Measurements from ENCODE around the gene DUOXA2.
"Not testable (repeated sequence)": the region's sequence is repeated elsewhere in the genome, so short reads cannot be mapped to it uniquely, and the experiment has no call there.

The DUOXA2 gene

DNA sequence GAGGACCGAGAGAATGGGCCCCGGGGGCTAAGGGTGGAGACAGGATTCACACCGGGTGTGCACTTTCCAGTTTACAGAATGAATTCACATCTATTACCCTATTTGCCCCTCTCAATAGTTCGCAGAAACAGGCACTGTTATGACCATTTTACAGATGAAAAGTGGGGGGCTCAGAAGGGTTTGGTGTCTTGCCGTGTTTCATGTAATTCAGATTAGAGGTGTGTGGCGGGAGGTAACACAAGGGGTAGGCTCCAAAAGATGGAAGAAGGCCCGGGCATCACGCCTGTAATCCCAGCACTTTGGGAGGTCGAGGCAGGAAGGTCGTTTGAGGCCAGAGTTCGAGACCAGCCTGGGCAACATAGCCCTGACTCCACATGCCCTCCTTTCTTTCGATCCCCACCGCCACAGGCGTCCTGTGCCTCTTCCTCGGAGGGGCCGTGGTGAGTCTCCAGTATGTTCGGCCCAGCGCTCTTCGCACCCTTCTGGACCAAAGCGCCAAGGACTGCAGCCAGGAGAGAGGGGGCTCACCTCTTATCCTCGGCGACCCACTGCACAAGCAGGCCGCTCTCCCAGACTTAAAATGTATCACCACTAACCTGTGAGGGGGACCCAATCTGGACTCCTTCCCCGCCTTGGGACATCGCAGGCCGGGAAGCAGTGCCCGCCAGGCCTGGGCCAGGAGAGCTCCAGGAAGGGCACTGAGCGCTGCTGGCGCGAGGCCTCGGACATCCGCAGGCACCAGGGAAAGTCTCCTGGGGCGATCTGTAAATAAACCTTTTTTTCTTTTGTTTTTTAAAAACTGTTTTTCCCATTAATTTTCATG is 3.4 kb downstream of the DUOXA2 start:
- no peak for DNase-seq (ENCODE audit: low spot score)

DNA sequence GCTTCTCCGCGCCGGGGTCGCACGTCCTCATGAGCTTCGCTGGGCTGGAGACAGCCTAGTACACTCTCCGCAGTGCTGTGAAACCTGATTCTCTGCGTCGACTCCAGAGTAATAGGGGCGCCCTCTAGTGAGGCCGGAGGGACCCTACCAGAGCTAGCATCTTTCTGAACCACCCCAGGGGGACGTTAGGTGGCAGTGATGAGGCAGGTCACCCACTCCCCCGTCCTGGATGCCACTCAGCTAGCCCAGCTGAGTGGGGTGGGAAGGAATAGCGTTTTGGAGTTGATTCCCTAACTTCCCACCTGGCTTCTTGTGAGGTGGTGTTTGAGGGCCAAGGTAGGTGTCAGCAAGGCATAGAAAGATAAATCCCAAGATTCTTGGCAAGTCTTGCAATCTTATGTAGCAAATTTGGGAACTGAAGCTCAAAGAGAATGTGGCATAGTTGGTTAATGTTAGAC is 4.0 kb downstream of the DUOXA2 start:
- peak; percentile 96 for DNase-seq (ENCODE audit: low spot score)

GRCh38 chr15:45118996-45119395 is 4.9 kb downstream of the DUOXA2 start:
- DNase-seq (ENCODE audit: low spot score), result no peak

DNA sequence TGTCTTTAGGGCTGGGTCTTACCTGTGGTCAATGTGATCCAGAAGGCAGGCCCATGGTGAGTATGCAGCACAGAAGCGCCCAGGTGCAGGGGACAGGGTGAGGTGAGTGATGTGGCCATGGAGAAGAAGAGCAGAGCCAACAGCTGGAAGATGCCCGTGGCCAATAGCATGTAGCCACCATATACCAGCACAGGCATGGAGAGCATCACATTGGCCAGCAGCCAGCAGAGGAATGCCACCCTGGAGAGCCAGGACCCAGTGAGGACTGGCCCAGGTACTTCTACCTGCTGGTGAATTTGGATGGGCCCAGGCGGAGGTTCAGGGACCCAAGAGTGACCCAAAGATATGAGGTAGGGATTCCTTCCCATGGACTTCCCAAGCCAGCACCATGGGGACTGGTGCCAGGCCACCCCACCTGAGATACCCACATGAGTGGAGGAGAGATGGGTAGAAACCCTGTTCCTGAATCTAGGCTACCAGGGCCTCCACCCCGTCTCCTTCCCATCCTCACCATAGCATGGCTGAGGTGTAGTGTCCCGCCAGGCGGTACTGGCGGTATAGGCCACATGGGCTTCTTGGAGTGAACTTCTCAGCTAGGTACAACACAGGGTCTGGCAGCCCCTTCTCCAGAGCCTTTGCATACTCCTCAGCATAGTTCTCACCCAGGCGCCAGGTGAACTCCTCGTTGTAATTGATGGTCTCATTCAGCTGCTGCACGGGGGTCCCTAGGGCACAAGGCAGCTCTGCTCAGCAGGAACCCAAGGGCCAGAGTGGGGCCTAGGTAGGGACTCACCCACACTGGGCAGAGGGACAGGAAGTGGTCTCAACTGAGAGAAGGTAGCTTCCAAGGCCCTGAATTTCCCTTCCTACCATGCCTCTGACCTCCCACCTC is 6.2 kb downstream of the DUOXA2 start:
- DNase-seq (ENCODE audit: low spot score), result no peak

- DNase-seq (ENCODE audit: low spot score), result no peak
These were observed 6.9 kb downstream of the DUOXA2 start for GRCh38 chr15:45121020-45121419.

DNA sequence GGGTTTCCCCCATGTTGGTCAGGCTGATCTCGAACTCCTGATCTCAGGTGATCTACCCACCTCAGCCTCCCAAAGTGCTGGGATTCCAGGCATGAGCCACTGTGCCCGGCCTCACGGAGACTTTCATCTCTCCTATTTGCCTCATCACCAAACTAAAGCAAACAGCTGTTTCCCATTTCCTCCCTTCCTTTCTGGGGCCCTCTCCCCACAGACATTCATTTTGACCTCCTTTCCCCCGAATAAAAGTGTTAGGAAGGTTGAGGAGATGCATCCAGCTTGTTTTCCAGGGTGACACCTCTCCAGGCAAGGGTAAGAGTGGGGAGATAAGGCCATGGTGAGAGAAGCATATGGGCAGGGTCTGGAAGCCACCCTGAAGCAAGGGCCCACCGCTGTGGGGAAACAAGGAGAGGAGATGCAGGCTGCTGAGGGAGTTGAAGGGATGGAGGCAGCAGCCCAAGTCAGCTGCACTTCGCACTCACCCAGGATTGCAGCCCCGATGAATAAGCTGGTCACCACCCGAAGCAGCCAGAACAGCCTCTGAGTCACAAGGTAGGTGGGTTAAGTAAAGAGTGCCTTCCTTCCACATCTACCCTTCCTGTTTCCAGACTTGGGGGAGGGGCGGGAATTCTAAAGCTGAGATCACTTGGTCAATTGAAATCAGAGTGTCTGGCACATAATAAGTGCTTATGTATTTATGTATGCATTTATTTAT is 7.7 kb downstream of the DUOXA2 start:
- DNase-seq (ENCODE audit: low spot score), result no peak

DNA sequence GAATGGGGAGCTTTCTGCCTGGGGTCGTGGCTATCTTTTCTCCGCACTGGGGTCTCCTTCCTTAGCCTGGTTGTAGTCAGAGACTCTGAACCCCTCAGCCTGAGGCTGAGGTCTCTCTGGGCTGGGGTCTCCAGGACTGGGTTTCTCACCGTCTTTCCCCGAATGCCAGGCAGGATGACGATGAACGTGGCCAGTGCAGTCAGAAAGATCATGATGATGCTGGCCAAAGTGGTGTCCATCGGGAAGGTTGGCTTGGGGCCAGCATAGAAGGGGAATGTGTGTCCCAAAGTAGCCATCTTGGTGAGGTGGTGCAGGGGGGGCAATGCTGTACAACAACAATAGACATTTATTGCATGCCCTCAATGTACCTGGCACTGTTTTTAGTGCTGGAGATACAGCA is 8.6 kb downstream of the DUOXA2 start:
- no peak for DNase-seq (ENCODE audit: low spot score)

DNA sequence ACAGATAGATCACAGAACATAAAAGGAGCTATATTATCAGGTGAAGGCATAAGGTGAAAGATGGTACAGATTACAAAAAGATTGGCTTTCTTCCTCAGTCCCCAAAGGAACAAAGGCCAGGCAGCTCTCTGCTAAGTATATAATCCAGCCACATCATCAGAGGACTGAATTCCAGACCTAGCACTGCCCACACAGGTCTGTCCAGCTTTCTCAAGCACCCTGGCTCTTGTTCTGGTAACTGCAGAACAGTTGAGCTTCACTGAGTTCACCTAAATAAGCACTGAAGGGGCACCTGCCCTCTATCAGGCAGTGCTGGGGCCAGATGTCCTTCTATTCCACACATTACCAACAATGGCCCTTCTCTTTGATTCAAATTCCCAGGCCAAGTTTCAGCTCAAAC is 9.3 kb downstream of the DUOXA2 start:
- no peak for DNase-seq (ENCODE audit: low spot score)

DNA sequence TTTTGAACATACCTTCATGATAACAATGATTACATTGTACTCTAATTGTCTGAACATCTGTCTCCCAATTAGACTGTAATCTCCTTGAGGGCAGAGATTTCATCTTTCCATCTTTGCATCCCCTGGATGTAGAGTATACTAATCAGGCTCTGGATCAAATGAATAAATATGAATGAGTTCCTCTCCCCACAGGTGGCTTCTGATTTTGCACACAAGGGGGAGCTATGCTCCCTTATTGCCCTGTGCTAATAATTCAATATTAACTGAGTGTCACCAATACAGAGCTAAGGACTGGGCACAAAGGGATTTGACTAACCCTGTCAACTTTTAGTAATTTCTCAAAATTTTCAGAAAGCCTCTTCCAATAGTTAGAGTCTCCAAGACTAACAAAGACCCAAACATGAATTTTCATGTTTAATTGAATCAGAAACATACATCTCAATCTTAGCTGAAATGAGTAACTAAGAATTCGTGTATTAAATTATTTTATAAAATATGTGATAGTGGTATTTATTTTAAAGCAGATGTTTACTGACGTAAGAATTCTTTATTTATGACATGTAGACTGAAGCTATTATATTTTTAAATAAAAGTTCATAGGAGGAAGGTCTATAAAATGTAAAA is 12.5 kb downstream of the DUOXA2 start:
- DNase-seq (ENCODE audit: low spot score), result no peak

GRCh38 chr15:45128971-45129639 is 15.0 kb downstream of the DUOXA2 start:
- no peak for DNase-seq (ENCODE audit: low spot score)

DNA sequence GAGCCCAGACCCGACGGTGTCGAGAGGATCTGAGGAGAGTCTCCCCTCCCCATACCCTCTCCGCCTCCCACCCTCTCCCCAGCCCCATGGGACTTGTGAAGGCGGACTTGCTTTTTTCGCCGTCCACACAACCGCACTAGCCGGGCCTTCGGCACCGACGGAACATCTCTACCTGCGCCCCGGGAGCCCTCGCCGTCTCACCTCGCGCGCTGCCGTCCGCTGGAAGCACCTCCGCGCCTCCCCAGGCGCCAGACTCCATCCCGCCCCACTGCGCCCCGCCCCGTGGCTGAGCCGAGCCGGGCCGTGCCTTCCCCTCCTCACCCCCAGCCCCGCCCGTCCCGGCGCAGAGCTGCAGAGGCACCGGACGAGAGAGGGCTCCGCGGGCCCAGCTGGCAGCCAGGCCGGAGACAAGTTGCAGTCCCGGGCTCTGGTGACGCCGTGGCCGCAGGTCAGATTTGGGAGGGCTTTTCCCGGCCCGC is 15.6 kb downstream of the DUOXA2 start, which contains the start of the genes DUOX1 and DUOXA1:
DUOX1 (plus strand) TSS at position 344 of the 479 bp plus-strand sequence. CDS start 1,973 bp downstream, outside the sequence.
DUOXA1 (minus strand) TSS at position 229 of the 479 bp plus-strand sequence. CDS start 6,865 bp downstream, outside the sequence.
- DNase-seq (ENCODE audit: low spot score), result peak; percentile 37

DNA sequence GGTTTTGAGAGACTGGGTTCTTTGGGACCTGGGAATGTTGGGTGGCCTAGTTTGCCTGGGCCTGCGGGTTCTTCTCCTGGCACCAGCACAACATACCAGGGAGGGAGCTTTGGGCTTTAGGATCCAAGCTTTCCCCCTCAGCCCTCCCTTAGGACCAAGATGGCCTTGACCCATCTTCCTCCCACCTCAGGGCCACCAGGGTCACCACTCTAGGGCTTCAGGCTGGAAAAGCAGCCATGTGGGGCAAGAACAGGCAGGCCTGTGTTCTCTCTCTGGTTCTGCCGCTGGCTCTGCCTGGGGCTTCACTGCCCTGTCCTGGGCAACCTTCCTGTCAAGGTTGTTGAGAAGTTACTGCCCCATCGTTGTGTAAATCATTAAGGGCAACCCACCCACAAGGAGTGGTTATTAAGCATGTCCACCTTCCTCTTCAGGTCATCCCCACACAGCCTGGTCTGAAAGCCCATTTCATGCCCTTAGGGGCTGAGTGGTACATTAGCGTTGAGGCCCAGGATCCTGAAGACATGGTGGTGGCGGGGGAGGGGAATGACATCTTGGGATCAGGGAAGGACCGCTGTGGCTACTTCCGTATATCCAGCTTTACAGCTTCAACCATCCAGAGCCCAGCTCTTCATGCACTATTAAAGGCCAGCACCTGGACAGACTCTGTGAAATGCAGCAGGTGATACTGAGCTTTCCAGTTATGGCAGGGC is 16.3 kb downstream of the DUOXA2 start:
- no peak for DNase-seq (ENCODE audit: low spot score)

GRCh38 chr15:45131510-45131909 is 17.4 kb downstream of the DUOXA2 start:
- no peak for DNase-seq (ENCODE audit: low spot score)

DNA sequence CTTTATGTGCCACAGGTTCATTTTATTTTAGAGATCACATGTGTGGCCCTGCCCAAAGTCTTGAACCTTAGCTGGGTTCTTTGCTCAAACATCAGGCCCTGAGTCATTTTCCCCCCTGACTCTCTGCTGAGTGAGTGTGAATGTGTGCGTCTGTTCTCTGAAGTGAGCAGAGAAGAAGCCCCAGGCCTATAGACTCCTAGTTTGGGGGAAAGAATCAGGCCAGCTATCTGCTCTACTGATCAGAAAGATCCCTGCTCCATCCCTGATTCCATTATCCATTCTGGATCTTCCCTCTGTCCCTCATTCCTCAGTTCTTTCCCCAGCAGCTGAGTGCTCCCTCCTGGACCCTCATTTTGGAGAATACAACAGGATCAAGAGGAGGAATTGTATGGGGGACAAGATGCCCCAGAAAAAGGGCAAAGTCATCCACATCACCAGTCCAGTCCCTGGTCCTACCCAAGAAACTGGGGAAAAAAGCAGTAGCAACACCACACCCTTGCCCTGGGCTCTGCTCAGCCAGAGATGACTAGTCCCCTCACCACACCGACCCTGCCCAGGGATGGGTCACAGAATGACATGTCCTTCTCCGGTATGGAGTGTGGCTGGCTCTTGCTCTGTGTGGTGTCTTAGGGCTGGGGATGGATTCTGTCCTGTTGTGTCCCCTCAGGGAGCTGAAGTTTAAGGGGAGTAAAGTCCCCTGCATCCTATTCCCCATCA is 18.9 kb downstream of the DUOXA2 start:
- no peak for DNase-seq (ENCODE audit: low spot score)

GRCh38 chr15:45133561-45133920 is 19.4 kb downstream of the DUOXA2 start:
- no peak for DNase-seq (ENCODE audit: low spot score)

- no peak for DNase-seq (ENCODE audit: low spot score)
These were observed 19.9 kb downstream of the DUOXA2 start for GRCh38 chr15:45134046-45134445.

GRCh38 chr15:45134682-45135604 is 20.8 kb downstream of the DUOXA2 start:
- no peak for DNase-seq (ENCODE audit: low spot score)

DNA sequence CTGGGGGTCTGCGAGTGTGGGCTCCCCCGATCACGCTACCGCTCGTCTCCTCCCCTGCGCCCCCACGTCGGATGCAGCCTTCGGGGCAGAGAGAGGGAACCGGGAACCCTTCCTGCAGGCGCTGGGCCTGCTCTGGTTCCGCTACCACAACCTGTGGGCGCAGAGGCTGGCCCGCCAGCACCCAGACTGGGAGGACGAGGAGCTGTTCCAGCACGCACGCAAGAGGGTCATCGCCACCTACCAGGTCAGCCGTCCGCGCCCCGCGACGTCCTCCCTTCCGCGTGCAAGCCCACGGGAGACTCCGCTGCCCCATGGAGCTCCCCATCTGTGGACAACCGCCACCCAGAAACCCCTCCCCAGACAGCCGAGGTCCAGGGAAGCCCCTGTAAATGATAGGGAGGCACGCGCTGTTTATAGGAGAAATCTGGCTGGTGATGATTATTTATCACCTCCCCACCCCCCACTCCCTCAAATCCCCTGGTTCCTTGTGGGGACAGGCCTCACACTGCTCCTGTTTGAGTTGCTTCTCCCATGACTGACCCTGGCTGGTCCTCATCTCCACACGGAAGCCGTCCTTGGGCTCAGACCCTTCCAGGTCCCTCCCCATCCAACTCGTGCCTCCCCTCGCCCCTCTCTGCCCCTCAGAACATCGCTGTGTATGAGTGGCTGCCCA is 21.7 kb downstream of the DUOXA2 start:
- not testable (repeated sequence) for DNase-seq (ENCODE audit: low spot score)
